Raji (cell line): Measurements from ENCODE around the gene SRGAP1.

Source experiments
- POLR2A ChIP-seq: IDR thresholded peaks from 2 replicates; pipeline ENCODE4 v1.6.1; 2011; ENCODE audit warnings: low read depth, low read length, control low read depth; ENCODE audit not compliant: insufficient read depth

Gene SRGAP1

GRCh38 chr12:64006211-64006825 is 161.8 kb downstream of the SRGAP1 start:
- no peak for TF ChIP-seq POLR2A

- no peak for TF ChIP-seq POLR2A
These were observed 163.4 kb downstream of the SRGAP1 start for GRCh38 chr12:64007853-64008252.

- TF ChIP-seq POLR2A, result no peak
These were observed 164.1 kb downstream of the SRGAP1 start for GRCh38 chr12:64008596-64008995.

- TF ChIP-seq POLR2A, result no peak
These were observed 165.0 kb downstream of the SRGAP1 start for GRCh38 chr12:64009321-64010068.

GRCh38 chr12:64010069-64010686 is 165.7 kb downstream of the SRGAP1 start:
- TF ChIP-seq POLR2A, result no peak

- TF ChIP-seq POLR2A, result no peak
These were observed 172.0 kb downstream of the SRGAP1 start for GRCh38 chr12:64016521-64016920.

GRCh38 chr12:64018524-64018923 is 174.0 kb downstream of the SRGAP1 start:
- TF ChIP-seq POLR2A, result no peak

GRCh38 chr12:64019101-64019500 is 174.6 kb downstream of the SRGAP1 start:
- TF ChIP-seq POLR2A, result no peak

- TF ChIP-seq POLR2A, result no peak
These were observed 175.2 kb downstream of the SRGAP1 start for GRCh38 chr12:64019654-64020053.

GRCh38 chr12:64025174-64025958 is 180.9 kb downstream of the SRGAP1 start:
- no peak for TF ChIP-seq POLR2A

GRCh38 chr12:64027311-64027710 is 182.8 kb downstream of the SRGAP1 start:
- no peak for TF ChIP-seq POLR2A

GRCh38 chr12:64028541-64028940 is 184.0 kb downstream of the SRGAP1 start:
- TF ChIP-seq POLR2A, result no peak

GRCh38 chr12:64029013-64029857 is 184.7 kb downstream of the SRGAP1 start:
- TF ChIP-seq POLR2A, result no peak

GRCh38 chr12:64030155-64030554 is 185.7 kb downstream of the SRGAP1 start:
- TF ChIP-seq POLR2A, result no peak
